ENCODE measurements around the gene JRKL. TPM values are rescaled to one million over a fixed set of nuclear protein-coding genes. Genes with fewer than 3 reads are reported as not detected.

Gene JRKL
- total RNA-seq, 4 donors from 2014 or later = 2.9 to 5.8 (median 3.6) TPM

- no peaks in the 10 kb centered on the region for H3K9me3 ChIP-seq
- no peak overlapping the region for H3K27ac ChIP-seq
- peaks cover 0 to 28% of the 10 kb centered on the region in 2 donors for H3K36me3 ChIP-seq
- ATAC-seq (no peak), DNase-seq (no peak)
- H3K4me1 ChIP-seq = no peaks in the 10 kb centered on the region
- no peak overlapping the region for H3K4me3 ChIP-seq
- intact Hi-C loops (cut with DNase I; ENCODE audit: low total_unique reads) (no loop called here), in situ Hi-C loops (cut with MboI; ENCODE audit: low sequenced_read_pairs in 4 of 4) (loop anchor here in 1 of 4 donors (25.0 kb wide), 1 partner anchor 537 kb away; no protein-coding TSS in a partner anchor)
- H3K27me3 ChIP-seq = no peaks in the 10 kb centered on the region
- TF ChIP-seq POLR2A (IDR thresholded peaks at IDR 0.05) = no peak
- no peak for TF ChIP-seq CTCF (IDR thresholded peaks at IDR 0.05 in 4 of 5, conservative IDR thresholded peaks at IDR 0.05 in 1 of 5)
Observed at GRCh38 chr11:96373826-96374225, 16.0 kb upstream of the JRKL start.

- intact Hi-C loops (cut with DNase I; ENCODE audit: low total_unique reads) (no loop called here), in situ Hi-C loops (cut with MboI; ENCODE audit: low sequenced_read_pairs in 4 of 4) (loop anchor here in 1 of 4 donors (25.0 kb wide), 1 partner anchor 539 kb away; no protein-coding TSS in a partner anchor)
- Histone ChIP-seq H3K4me1 (no peaks in the 10 kb centered on the region), H3K9me3 (no peaks in the 10 kb centered on the region), H3K36me3 (peaks cover 0 to 30% of the 10 kb centered on the region in 2 donors), H3K27me3 (no peaks in the 10 kb centered on the region), H3K4me3 (no peak overlapping the region), H3K27ac (no peak overlapping the region)
- ATAC-seq = no peak
- no peak for DNase-seq
- no peak for TF ChIP-seq CTCF (IDR thresholded peaks at IDR 0.05 in 4 of 5, conservative IDR thresholded peaks at IDR 0.05 in 1 of 5)
- no peak for TF ChIP-seq POLR2A (IDR thresholded peaks at IDR 0.05)
Observed at GRCh38 chr11:96376796-96377195, 13.0 kb upstream of the JRKL start.

- Histone ChIP-seq H3K4me3 (no peak overlapping the region), H3K9me3 (no peaks in the 10 kb centered on the region), H3K36me3 (peaks cover 0 to 22% of the 10 kb centered on the region in 2 donors), H3K27ac (no peak overlapping the region), H3K4me1 (peaks cover 9% of the 10 kb centered on the region in 2 donors), H3K27me3 (no peaks in the 10 kb centered on the region)
- intact Hi-C loops (cut with DNase I; ENCODE audit: low total_unique reads) = loop anchor here (10.0 kb wide), 1 partner anchor 459 kb away; the partner anchor contains the start of gene MTMR2
- no peak for TF ChIP-seq POLR2A (IDR thresholded peaks at IDR 0.05)
- DNase-seq = no peak
- in situ Hi-C loops (cut with MboI; ENCODE audit: low sequenced_read_pairs in 4 of 4) = loop anchor here in 1 of 4 donors (25.0 kb wide), 1 partner anchor 547 kb away; no protein-coding TSS in a partner anchor
- no peak for ATAC-seq
Observed at GRCh38 chr11:96384156-96384555, 5.7 kb upstream of the JRKL start.

GRCh38 chr11:96385187-96385586 is 4.6 kb upstream of the JRKL start:
- H3K27ac ChIP-seq = no peak overlapping the region
- DNase-seq (no peak), ATAC-seq (no peak)
- no peaks in the 10 kb centered on the region for H3K9me3 ChIP-seq
- in situ Hi-C loops (cut with MboI; ENCODE audit: low sequenced_read_pairs in 4 of 4) = loop anchor here in 1 of 4 donors (25.0 kb wide), 1 partner anchor 548 kb away; no protein-coding TSS in a partner anchor
- no peak overlapping the region for H3K4me3 ChIP-seq
- H3K4me1 ChIP-seq = peaks cover 9% of the 10 kb centered on the region in 2 donors
- no peaks in the 10 kb centered on the region for H3K27me3 ChIP-seq
- intact Hi-C loops (cut with DNase I; ENCODE audit: low total_unique reads) = loop anchor here (10.0 kb wide), 1 partner anchor 460 kb away; the partner anchor contains the start of gene MTMR2
- H3K36me3 ChIP-seq = peaks cover 0 to 17% of the 10 kb centered on the region in 2 donors
- TF ChIP-seq POLR2A (IDR thresholded peaks at IDR 0.05) = no peak
- no peak for TF ChIP-seq CTCF (IDR thresholded peaks at IDR 0.05 in 4 of 5, conservative IDR thresholded peaks at IDR 0.05 in 1 of 5)

- intact Hi-C loops (cut with DNase I; ENCODE audit: low total_unique reads) (loop anchor here (10.0 kb wide), 1 partner anchor 464 kb away; the partner anchor contains the start of gene MTMR2), in situ Hi-C loops (cut with MboI; ENCODE audit: low sequenced_read_pairs in 4 of 4) (loop anchor here in 1 of 4 donors (25.0 kb wide), 1 partner anchor 552 kb away; no protein-coding TSS in a partner anchor)
- Histone ChIP-seq H3K4me1 (peaks cover 14 to 19% of the 10 kb centered on the region in 2 donors), H3K4me3 (peak overlapping the region; percentile 81 to 93 (median 92)), H3K36me3 (no peaks in the 10 kb centered on the region), H3K9me3 (no peaks in the 10 kb centered on the region), H3K27me3 (no peaks in the 10 kb centered on the region), H3K27ac (peak overlapping the region; percentile 87 to 95 (median 91))
- TF ChIP-seq CTCF (IDR thresholded peaks at IDR 0.05 in 4 of 5, conservative IDR thresholded peaks at IDR 0.05 in 1 of 5) = peak in 1 of 5 experiments; percentile 5
- TF ChIP-seq POLR2A (IDR thresholded peaks at IDR 0.05) = no peak
- peak; percentile 40 to 56 for ATAC-seq
- no peak for DNase-seq
Observed at GRCh38 chr11:96388891-96389719, 708 bp upstream of the JRKL start.

Data from gastrocnemius medialis (tissue), 4 donors.